Measurements from ENCODE around the gene INTS7. TPM values are rescaled to one million over a fixed set of nuclear protein-coding genes. Genes with fewer than 3 reads are reported as not detected.

INTS7 gene
- total and polyA plus RNA-seq, 9 of the 15 experiments (the other 6 are each of a cell fraction or from before 2014, with no cell fraction given) = 27.3 to 68.4 (median 40.4) TPM

DNA sequence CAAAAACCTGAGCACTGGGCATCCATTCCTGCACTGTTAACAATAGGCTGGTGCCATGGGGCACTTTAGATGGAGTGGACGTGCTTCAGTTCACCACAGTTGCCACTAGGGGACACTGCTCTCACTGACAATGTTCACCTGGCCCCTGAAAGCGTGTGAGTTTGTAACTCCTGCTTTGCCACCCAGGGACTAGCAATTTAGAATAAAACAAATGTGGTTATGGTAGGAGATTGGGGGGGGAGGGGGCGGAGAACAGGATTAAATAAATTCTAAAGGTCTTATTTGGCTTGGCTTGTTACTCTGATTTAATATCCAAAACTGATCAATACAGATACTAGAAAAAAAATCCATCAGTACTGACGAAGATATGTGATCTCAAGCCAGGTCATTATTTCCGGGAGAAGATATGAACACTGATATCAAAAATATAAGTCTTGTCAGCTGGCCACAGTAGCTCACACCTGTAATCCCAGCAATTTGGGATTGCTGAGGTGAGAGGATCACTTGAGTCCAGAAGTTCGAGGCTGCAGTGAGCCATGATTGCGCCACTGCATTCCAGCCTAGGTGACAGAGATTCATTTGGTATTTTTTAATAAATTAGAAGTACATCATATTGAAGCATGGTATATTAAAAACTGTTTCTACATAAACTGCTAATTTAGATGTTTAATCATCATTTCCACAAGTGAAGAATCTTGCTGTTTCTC lies 23.2 kb downstream of the INTS7 start (continued):
- TF ChIP-seq CHD7 (IDR thresholded peaks at IDR 0.05; ENCODE audit: low read depth, low read length) (no peak), DDX20 (tag; IDR thresholded peaks at IDR 0.05; ENCODE audit: low read depth) (no peak), PHF21A (IDR thresholded peaks at IDR 0.05; ENCODE audit: borderline replicate concordance, low read depth) (no peak), GATAD2B (IDR thresholded peaks at IDR 0.05; ENCODE audit: borderline replicate concordance) (no peak), ZBTB8A (IDR thresholded peaks at IDR 0.05; ENCODE audit: partially characterized antibody) (no peak), THRB (CRISPR knock-in tag; conservative IDR thresholded peaks at IDR 0.05) (no peak), NFIC (IDR thresholded peaks at IDR 0.05) (no peak), BRD9 (IDR thresholded peaks at IDR 0.05; ENCODE audit: low read depth, partially characterized antibody) (no peak), ATF7 (IDR thresholded peaks at IDR 0.05) (no peak), MYNN (IDR thresholded peaks at IDR 0.05) (peak; percentile 53; the same call in 1 of the 2 replicates), MYNN (CRISPR knock-in tag; IDR thresholded peaks at IDR 0.05) (no peak), FOXJ3 (CRISPR knock-in tag; IDR thresholded peaks at IDR 0.05) (no peak), ZKSCAN3 (CRISPR knock-in tag; IDR thresholded peaks at IDR 0.05) (no peak), RUNX1 (IDR thresholded peaks at IDR 0.05; ENCODE audit: low read depth) (no peak), CBFB (CRISPR knock-in tag; IDR thresholded peaks at IDR 0.05) (no peak), BDP1 (IDR thresholded peaks at IDR 0.05; ENCODE audit: insufficient read depth, insufficient read length) (no peak)

Data from K562 (cell line).